Vagina (tissue), 2 donors: ENCODE measurements around the gene BST1. TPM values are rescaled to one million over a fixed set of nuclear protein-coding genes. Genes with fewer than 3 reads are reported as not detected.
"Not testable (repeated sequence)": the region's sequence is repeated elsewhere in the genome, so short reads cannot be mapped to it uniquely, and the experiment has no call there.

Experiments used
- DNase-seq, 2 donors: peaks; one replicate each; pipeline ENCODE4 v3.0.0-alpha.2; 2017; ENCODE audit errors: extremely low spot score in 2 of 2
- H3K27ac ChIP-seq: fragments of 200-600 bp; sonication (generic); one replicate; pipeline ENCODE4 v1.5.1; 2019
- H3K27me3 ChIP-seq: fragments of 200-600 bp; sonication (generic); one replicate; pipeline ENCODE4 v1.5.1; 2019
- H3K36me3 ChIP-seq, 2 donors: fragments of 200-600 bp; sonication (generic); one replicate each; pipeline ENCODE4 v1.5.1; 2017 to 2019
- H3K4me1 ChIP-seq: fragments of 200-600 bp; sonication (generic); one replicate; pipeline ENCODE4 v1.5.1; 2019
- H3K4me3 ChIP-seq, 2 donors: fragments of 200-600 bp; sonication (generic); 1 replicate in 1 of 2; 2 replicates in 1 of 2; pipeline ENCODE4 v1.5.1; 2016 to 2019
- H3K9me3 ChIP-seq: fragments of 200-600 bp; sonication (generic); one replicate; pipeline ENCODE4 v1.5.1; 2019
- CTCF ChIP-seq, 3 experiments: fragments of 450-650 bp in 2 of 3; fragments of 200-600 bp in 1 of 3; sonication (generic) in 1 of 3; IDR thresholded peaks; one replicate each; pipeline ENCODE4 v1.5.1; 2017 to 2019; ENCODE audit warnings: antibody characterized with exemption in 3 of 3, mild to moderate bottlenecking in 2 of 3, moderate library complexity in 2 of 3
- POLR2A ChIP-seq, 2 donors: fragments of 450-650 bp; IDR thresholded peaks; one replicate each; pipeline ENCODE4 v1.6.1; 2017; ENCODE audit warnings: antibody characterized with exemption in 2 of 2, mild to moderate bottlenecking in 2 of 2, moderate library complexity in 2 of 2
- POLR2AphosphoS5 ChIP-seq, 2 donors: sonication (generic); formaldehyde crosslinking; IDR thresholded peaks; one replicate each; pipeline ENCODE4 v1.9.0; 2017; ENCODE audit warnings: antibody characterized with exemption in 2 of 2, mild to moderate bottlenecking in 2 of 2, low read depth in 1 of 2; ENCODE audit not compliant: insufficient read depth in 1 of 2
- intact Hi-C: fragments of 100-400 bp; cut with DNase I; formaldehyde crosslinking; loops from one replicate; pipeline ENCODE4 v1.15.1; 2023
- total RNA-seq: library from RNA; depleted of rRNA; stranded (reverse); fragments of >200 nt; gene quantifications from one replicate; pipeline ENCODE4 v1.2.3, GENCODE V29; 2016

BST1 gene
- total RNA-seq, 1 donor from 2014 or later = 5.2 TPM

DNA sequence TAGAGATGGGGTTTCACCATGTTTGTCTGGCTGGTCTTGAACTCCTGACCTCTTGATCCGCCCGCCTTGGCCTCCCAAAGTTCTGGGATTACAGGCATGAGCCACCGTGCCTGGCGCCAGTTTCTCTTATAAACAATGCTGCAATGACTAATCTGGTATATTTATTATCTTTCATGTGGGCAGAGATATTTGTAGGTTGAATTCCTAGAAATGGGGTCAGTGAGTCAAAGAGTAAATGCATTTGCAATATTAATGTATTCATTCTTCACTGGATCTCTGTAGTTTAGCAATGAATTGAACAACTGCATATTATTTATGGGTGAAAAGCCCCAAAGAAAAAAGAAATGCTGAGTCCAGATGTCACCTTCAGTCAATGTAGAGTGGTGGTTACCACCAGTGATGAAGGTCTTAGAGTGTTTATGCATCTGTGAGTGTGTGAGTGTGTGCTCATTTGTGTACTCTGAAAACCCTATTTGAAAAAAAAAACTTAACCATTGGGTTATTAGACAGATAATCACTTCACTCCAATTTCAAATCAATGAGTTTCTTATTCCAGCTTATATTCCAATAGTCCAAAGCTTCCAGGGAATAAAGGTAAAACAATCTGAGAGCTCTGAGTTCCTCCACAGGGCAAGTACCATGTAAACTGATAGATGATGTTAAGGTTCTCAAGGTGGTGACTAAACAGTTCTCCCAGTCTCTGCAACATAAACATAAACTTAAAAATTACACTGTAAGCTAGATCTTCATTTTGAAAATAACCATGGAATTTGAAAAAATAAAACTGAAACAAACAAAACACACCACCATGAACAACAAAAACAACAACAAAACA, 52.7 kb downstream of the BST1 start:
- intact Hi-C loops = no loop called here
- Histone ChIP-seq H3K4me1 (no peaks in the 10 kb centered on the region), H3K4me3 (no peak overlapping the region), H3K9me3 (no peaks in the 10 kb centered on the region), H3K27ac (no peak overlapping the region), H3K36me3 (no peaks in the 10 kb centered on the region), H3K27me3 (no peaks in the 10 kb centered on the region)
- TF ChIP-seq POLR2A (IDR thresholded peaks at IDR 0.05) = no peak
- TF ChIP-seq POLR2AphosphoS5 (IDR thresholded peaks at IDR 0.05; ENCODE audit: insufficient read depth in 1 of 2, low read depth in 1 of 2) = no peak
- TF ChIP-seq CTCF (IDR thresholded peaks at IDR 0.05) = no peak
- DNase-seq = no peak

GRCh38 chr4:15756361-15756861, 53.5 kb downstream of the BST1 start:
- TF ChIP-seq POLR2AphosphoS5 (IDR thresholded peaks at IDR 0.05; ENCODE audit: insufficient read depth in 1 of 2, low read depth in 1 of 2) (no peak), CTCF (IDR thresholded peaks at IDR 0.05) (no peak), POLR2A (IDR thresholded peaks at IDR 0.05) (no peak)
- no peak overlapping the region for H3K4me3 ChIP-seq
- DNase-seq = no peak
- H3K27me3 ChIP-seq = no peaks in the 10 kb centered on the region
- no peaks in the 10 kb centered on the region for H3K36me3 ChIP-seq
- no peak overlapping the region for H3K27ac ChIP-seq
- intact Hi-C loops = no loop called here
- no peaks in the 10 kb centered on the region for H3K4me1 ChIP-seq
- no peaks in the 10 kb centered on the region for H3K9me3 ChIP-seq

- TF ChIP-seq CTCF (IDR thresholded peaks at IDR 0.05) (no peak), POLR2AphosphoS5 (IDR thresholded peaks at IDR 0.05; ENCODE audit: insufficient read depth in 1 of 2, low read depth in 1 of 2) (no peak), POLR2A (IDR thresholded peaks at IDR 0.05) (no peak)
These were observed 54.2 kb downstream of the BST1 start for GRCh38 chr4:15757054-15757453.

DNA sequence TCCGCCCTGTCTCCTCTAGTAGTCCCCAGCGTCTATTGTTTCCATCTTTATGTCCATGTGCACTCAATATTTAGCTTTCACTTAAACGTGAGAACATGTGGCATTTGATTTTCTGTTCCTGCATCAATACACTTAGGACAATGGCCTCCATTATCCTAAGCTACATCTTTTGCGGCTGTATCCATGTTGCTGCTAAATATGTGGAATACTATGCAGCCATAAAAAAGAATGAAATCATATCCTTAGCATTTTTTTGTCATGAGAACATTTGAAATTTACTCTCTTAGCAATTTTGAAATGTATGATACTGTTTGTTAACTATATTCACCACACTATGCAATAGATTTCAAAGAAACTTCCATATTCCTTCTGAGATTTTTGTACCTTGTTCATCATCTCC, 55.4 kb downstream of the BST1 start:
- no peak overlapping the region for H3K27ac ChIP-seq
- intact Hi-C loops = no loop called here
- no peak overlapping the region for H3K4me3 ChIP-seq
- no peaks in the 10 kb centered on the region for H3K4me1 ChIP-seq
- TF ChIP-seq POLR2AphosphoS5 (IDR thresholded peaks at IDR 0.05; ENCODE audit: insufficient read depth in 1 of 2, low read depth in 1 of 2) (no peak), POLR2A (IDR thresholded peaks at IDR 0.05) (no peak), CTCF (IDR thresholded peaks at IDR 0.05) (no peak)
- no peaks in the 10 kb centered on the region for H3K9me3 ChIP-seq
- H3K27me3 ChIP-seq = no peaks in the 10 kb centered on the region
- H3K36me3 ChIP-seq = no peaks in the 10 kb centered on the region
- DNase-seq = no peak

More at GRCh38 chr4:15757054-15757453, 54.2 kb downstream of the BST1 start:
- H3K9me3 ChIP-seq = no peaks in the 10 kb centered on the region
- no peaks in the 10 kb centered on the region for H3K27me3 ChIP-seq
- no peak for DNase-seq
- no peak overlapping the region for H3K27ac ChIP-seq
- no peaks in the 10 kb centered on the region for H3K36me3 ChIP-seq
- H3K4me1 ChIP-seq = no peaks in the 10 kb centered on the region
- H3K4me3 ChIP-seq = no peak overlapping the region
- intact Hi-C loops = no loop called here

GRCh38 chr4:15762460-15762859, 59.6 kb downstream of the BST1 start:
- H3K4me1 ChIP-seq, H3K27ac ChIP-seq, DNase-seq, H3K36me3 ChIP-seq, H3K4me3 ChIP-seq, H3K27me3 ChIP-seq, H3K9me3 ChIP-seq, intact Hi-C loops: not testable (repeated sequence)
